Measurements from ENCODE around the gene DPPA3.
"Not testable (repeated sequence)": the region's sequence is repeated elsewhere in the genome, so short reads cannot be mapped to it uniquely, and the experiment has no call there.

Gene DPPA3

GRCh38 chr12:7716381-7716780, 5.1 kb downstream of the DPPA3 start:
- Histone ChIP-seq H3K27ac (no peak overlapping the region), H3K9ac (ENCODE audit: insufficient read length) (no peak overlapping the region), H3K4me3 (no peak overlapping the region), H3K9me3 (ENCODE audit: low read depth, low read length) (no peaks in the 10 kb centered on the region), H3K36me3 (ENCODE audit: insufficient read depth, low read length) (no peaks in the 10 kb centered on the region)
- TF ChIP-seq POLR2AphosphoS5 (IDR thresholded peaks at IDR 0.05; ENCODE audit: borderline replicate concordance, low read depth, low read length) (no peak), FOXP2 (optimal IDR thresholded peaks at IDR 0.05; ENCODE audit: control extremely low read depth, extremely low read length, insufficient read depth) (no peak), EZH2 (IDR thresholded peaks at IDR 0.05) (no peak)
- no peak for DNase-seq (ENCODE audit: low read depth, low spot score)

DNA sequence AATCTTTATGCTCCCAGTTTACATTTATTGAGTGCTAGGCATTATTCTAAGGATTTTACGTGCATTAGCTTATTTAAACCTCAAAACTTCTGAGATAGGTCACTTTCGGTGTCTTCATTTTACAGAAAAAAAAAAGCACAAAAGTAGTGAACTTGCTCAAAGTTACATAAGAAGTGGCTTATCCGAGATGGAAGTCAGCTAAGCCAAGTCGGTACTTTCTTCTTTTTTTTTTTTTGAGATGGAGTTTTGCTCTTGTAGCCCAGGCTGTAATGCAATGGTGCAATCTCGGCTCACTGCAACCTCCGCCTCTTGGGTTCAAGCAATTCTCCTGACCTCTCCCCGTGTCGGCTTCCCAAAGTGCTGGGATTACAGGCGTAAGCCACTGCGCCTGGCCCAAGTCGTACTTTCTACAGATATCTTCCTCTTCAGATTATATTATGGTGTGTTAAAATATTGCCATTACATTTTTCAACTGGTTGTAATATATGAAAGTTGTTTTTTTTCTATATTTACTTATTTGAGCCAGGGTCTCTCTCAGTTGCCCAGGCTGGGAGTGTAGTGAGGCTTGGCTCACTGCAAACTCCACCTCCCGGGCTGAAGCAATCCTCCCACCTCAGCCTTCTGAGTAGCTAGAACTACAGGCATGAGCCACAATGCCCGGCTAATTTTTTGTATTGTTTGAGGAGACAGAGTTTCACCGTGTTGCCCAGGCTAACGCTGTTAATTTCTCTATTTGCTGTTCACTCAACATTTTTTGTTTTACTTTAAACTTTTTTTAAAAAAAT, 8.9 kb downstream of the DPPA3 start:
- no peak for TF ChIP-seq EZH2 (IDR thresholded peaks at IDR 0.05)
- TF ChIP-seq POLR2AphosphoS5 (IDR thresholded peaks at IDR 0.05; ENCODE audit: borderline replicate concordance, low read depth, low read length) = no peak
- TF ChIP-seq FOXP2 (optimal IDR thresholded peaks at IDR 0.05; ENCODE audit: control extremely low read depth, extremely low read length, insufficient read depth) = no peak
- Histone ChIP-seq H3K9me3 (ENCODE audit: low read depth, low read length) (no peaks in the 10 kb centered on the region), H3K4me3 (no peak overlapping the region), H3K27ac (no peak overlapping the region), H3K36me3 (ENCODE audit: insufficient read depth, low read length) (no peaks in the 10 kb centered on the region), H3K9ac (ENCODE audit: insufficient read length) (no peak overlapping the region)
- DNase-seq (ENCODE audit: low read depth, low spot score) = no peak

DNA sequence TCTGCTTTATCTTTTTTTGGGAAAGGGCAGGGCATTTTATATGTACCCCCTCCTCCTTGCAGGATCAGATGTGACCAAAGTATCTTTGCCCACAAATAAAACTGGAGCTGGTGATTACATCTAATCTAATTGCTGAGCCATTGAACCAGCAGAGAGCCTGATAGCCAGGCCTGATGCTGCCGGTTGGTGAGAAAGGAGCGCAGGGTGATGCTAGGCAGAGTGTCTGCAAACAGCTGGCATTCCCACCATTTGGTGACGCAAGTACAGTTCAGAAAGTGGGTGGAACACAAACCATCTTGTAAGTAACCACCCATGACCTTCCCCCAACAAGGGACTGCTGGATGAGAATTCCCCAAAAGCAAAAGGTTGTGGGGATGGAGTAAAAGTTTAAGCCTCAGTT, 12.7 kb downstream of the DPPA3 start:
- TF ChIP-seq POLR2AphosphoS5 (IDR thresholded peaks at IDR 0.05; ENCODE audit: borderline replicate concordance, low read depth, low read length) (no peak), FOXP2 (optimal IDR thresholded peaks at IDR 0.05; ENCODE audit: control extremely low read depth, extremely low read length, insufficient read depth) (no peak), EZH2 (IDR thresholded peaks at IDR 0.05) (no peak)
- H3K4me3 ChIP-seq = no peak overlapping the region
- no peak for DNase-seq (ENCODE audit: low read depth, low spot score)
- no peak overlapping the region for H3K27ac ChIP-seq
- H3K9ac ChIP-seq (ENCODE audit: insufficient read length) = no peak overlapping the region
- H3K9me3 ChIP-seq (ENCODE audit: low read depth, low read length) = no peaks in the 10 kb centered on the region
- H3K36me3 ChIP-seq (ENCODE audit: insufficient read depth, low read length) = no peaks in the 10 kb centered on the region

- Histone ChIP-seq H3K4me3 (no peak overlapping the region), H3K9me3 (ENCODE audit: low read depth, low read length) (no peaks in the 10 kb centered on the region), H3K9ac (ENCODE audit: insufficient read length) (no peak overlapping the region), H3K27ac (no peak overlapping the region), H3K36me3 (ENCODE audit: insufficient read depth, low read length) (no peaks in the 10 kb centered on the region)
- TF ChIP-seq POLR2AphosphoS5 (IDR thresholded peaks at IDR 0.05; ENCODE audit: borderline replicate concordance, low read depth, low read length) (no peak), EZH2 (IDR thresholded peaks at IDR 0.05) (no peak), FOXP2 (optimal IDR thresholded peaks at IDR 0.05; ENCODE audit: control extremely low read depth, extremely low read length, insufficient read depth) (no peak)
- no peak for DNase-seq (ENCODE audit: low read depth, low spot score)
These were observed 18.5 kb downstream of the DPPA3 start for GRCh38 chr12:7729746-7730145.

DNA sequence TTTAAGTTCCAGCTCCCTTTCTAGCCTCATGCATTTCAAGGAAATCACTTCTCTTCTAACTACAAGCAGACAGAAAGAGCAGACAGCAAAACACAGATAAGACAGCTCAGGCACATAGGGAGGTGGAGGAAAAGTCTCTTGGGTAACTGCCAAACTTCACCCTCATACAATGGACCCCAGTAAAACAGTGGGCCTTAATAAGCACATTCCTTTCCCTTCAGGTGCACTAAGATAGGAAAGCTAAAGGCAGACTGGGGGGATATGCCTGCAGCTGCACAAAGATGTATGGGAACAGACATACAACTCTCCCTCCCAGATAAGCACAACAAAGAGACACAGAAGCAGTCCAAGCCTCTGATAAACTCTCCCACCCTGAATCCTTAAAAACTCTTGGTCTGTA, 19.8 kb downstream of the DPPA3 start:
- not testable (repeated sequence) for H3K27ac ChIP-seq; H3K9ac ChIP-seq (ENCODE audit: insufficient read length); H3K36me3 ChIP-seq (ENCODE audit: insufficient read depth, low read length); H3K4me3 ChIP-seq; DNase-seq (ENCODE audit: low read depth, low spot score); H3K9me3 ChIP-seq (ENCODE audit: low read depth, low read length)

DNA sequence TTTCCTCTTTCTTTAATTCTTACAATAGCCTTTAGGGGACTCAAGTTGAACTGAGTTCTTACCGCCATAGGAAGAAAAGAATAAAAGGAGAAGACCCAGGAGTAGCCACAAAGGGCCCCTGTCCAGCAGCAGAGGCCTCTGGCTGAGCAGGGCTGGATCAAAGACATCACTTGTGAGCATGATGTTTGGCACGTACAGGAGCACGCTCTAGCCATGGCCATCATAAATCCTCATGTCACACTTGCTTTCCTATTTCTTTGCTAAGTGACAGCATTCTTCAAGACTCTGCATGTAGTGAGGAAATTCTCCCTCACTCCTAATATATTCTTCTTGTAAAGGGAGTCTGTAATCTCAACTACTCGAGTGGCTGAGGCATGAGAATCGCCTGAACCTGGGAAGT, 20.3 kb downstream of the DPPA3 start:
- no peak overlapping the region for H3K9ac ChIP-seq (ENCODE audit: insufficient read length)
- TF ChIP-seq EZH2 (IDR thresholded peaks at IDR 0.05) (no peak), FOXP2 (optimal IDR thresholded peaks at IDR 0.05; ENCODE audit: control extremely low read depth, extremely low read length, insufficient read depth) (no peak), POLR2AphosphoS5 (IDR thresholded peaks at IDR 0.05; ENCODE audit: borderline replicate concordance, low read depth, low read length) (no peak)
- no peaks in the 10 kb centered on the region for H3K36me3 ChIP-seq (ENCODE audit: insufficient read depth, low read length)
- no peak overlapping the region for H3K4me3 ChIP-seq
- no peak overlapping the region for H3K27ac ChIP-seq
- no peak for DNase-seq (ENCODE audit: low read depth, low spot score)
- H3K9me3 ChIP-seq (ENCODE audit: low read depth, low read length) = no peaks in the 10 kb centered on the region

- Histone ChIP-seq H3K27ac (no peak overlapping the region), H3K9ac (ENCODE audit: insufficient read length) (no peak overlapping the region), H3K9me3 (ENCODE audit: low read depth, low read length) (no peaks in the 10 kb centered on the region), H3K36me3 (ENCODE audit: insufficient read depth, low read length) (no peaks in the 10 kb centered on the region), H3K4me3 (no peak overlapping the region)
- no peak for DNase-seq (ENCODE audit: low read depth, low spot score)
- TF ChIP-seq EZH2 (IDR thresholded peaks at IDR 0.05) = no peak
- TF ChIP-seq FOXP2 (optimal IDR thresholded peaks at IDR 0.05; ENCODE audit: control extremely low read depth, extremely low read length, insufficient read depth) = no peak
- TF ChIP-seq POLR2AphosphoS5 (IDR thresholded peaks at IDR 0.05; ENCODE audit: borderline replicate concordance, low read depth, low read length) = no peak
These were observed 21.8 kb downstream of the DPPA3 start for GRCh38 chr12:7732993-7733392.

DNA sequence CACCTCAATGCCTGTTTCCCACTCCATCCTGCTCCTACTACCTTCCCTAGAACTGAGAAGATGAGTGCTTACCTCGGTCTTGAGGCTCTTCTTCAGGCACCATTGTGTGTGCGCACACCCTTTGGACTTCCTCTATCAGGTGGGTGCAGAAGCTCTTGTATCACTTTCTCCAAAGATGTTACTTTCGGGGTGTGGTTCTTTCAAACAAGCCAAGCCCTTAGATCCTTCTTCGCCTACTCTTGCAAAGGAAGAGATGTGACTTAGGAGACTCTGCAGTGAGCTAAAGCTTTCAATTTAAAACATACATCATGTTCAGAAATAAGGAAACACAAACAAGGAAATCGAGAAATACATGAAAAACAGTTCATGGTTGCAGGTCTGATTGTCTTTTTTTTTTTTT, 36.0 kb downstream of the DPPA3 start, which contains the start of gene CLEC4C:
Gene CLEC4C, minus strand, starts transcription at position 130 of the 400 bp plus-strand sequence. Its CDS starts 27 bp downstream, at position 103.
- no peak for DNase-seq (ENCODE audit: low read depth, low spot score)
- no peak for TF ChIP-seq EZH2 (IDR thresholded peaks at IDR 0.05)
- no peak for TF ChIP-seq POLR2AphosphoS5 (IDR thresholded peaks at IDR 0.05; ENCODE audit: borderline replicate concordance, low read depth, low read length)
- no peak for TF ChIP-seq FOXP2 (optimal IDR thresholded peaks at IDR 0.05; ENCODE audit: control extremely low read depth, extremely low read length, insufficient read depth)
- no peak within 1 kb of the TSS for H3K27ac ChIP-seq

GRCh38 chr12:7748852-7749251, 37.6 kb downstream of the DPPA3 start:
- Histone ChIP-seq H3K9ac (ENCODE audit: insufficient read length) (no peak overlapping the region), H3K4me3 (no peak overlapping the region), H3K27ac (no peak overlapping the region), H3K36me3 (ENCODE audit: insufficient read depth, low read length) (no peaks in the 10 kb centered on the region), H3K9me3 (ENCODE audit: low read depth, low read length) (no peaks in the 10 kb centered on the region)
- DNase-seq (ENCODE audit: low read depth, low spot score) = no peak
- TF ChIP-seq EZH2 (IDR thresholded peaks at IDR 0.05) = no peak
- TF ChIP-seq POLR2AphosphoS5 (IDR thresholded peaks at IDR 0.05; ENCODE audit: borderline replicate concordance, low read depth, low read length) = no peak
- no peak for TF ChIP-seq FOXP2 (optimal IDR thresholded peaks at IDR 0.05; ENCODE audit: control extremely low read depth, extremely low read length, insufficient read depth)

More for the DNA sequence above, 36.0 kb downstream of the DPPA3 start, which contains the start of gene CLEC4C:
- Histone ChIP-seq H3K9ac (ENCODE audit: insufficient read length) (no peak within 1 kb of the TSS), H3K36me3 (ENCODE audit: insufficient read depth, low read length) (no peaks in the 10 kb centered on the region), H3K4me3 (no peak within 1 kb of the TSS), H3K9me3 (ENCODE audit: low read depth, low read length) (no peaks in the 10 kb centered on the region)

Measured in SK-N-MC (cell line).